ENCODE results near the gene ABCF2. TPM values are rescaled to one million over a fixed set of nuclear protein-coding genes. Genes with fewer than 3 reads are reported as not detected.

Gene ABCF2
- total RNA-seq, 4 donors from 2014 or later: 10.0 to 30.8 (median 27.8) TPM

DNA sequence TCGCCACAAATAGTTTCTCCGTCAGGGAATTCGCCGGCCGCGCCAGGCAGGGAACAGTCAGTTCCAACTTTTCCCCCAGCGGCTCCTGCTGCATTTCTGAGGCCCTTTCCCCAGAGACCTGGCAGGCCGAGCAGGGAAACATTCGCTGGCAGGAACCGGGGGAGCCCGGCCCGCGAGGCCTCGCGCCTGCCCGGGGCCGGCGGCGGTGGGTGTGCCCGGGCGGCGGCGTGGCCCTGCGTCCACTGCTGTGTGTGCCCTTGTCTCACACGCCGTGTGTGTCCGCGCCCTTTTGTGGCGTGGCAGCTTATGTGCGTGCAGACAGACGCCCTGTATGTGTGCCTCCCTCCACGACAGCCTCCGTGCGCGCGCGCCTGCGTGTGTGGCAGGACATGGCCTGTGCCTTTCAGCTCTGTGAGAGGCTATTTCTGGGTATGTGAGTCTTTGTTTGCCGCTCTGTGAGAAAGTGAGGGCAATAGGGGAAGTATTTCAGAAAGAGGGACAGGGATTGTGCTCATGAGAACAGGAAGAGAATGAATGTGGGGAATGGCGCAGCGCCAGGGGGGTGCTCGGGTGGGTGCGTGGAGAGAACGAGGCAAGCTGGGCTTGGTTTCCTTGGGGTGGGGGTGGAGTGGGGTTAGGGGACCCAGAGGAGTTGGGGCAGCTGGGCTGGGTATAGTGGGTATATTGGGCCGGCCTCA, 22.2 kb upstream of the ABCF2 start:
- Histone ChIP-seq H3K27me3 (peaks cover 87% of the 10 kb centered on the region), H3K27ac (peak overlapping the region; percentile 85 to 96 (median 90)), H3K4me1 (peaks cover 29 to 78% (median 63%) of the 10 kb centered on the region in 4 donors), H3K9me3 (no peaks in the 10 kb centered on the region), H3K36me3 (no peaks in the 10 kb centered on the region), H3K4me3 (peak overlapping the region; percentile 9 to 53 (median 45))
- in situ Hi-C loops (cut with MboI; ENCODE audit: low pct_ligation_motif_present in 1 of 4, low pct_unique_long_range_greater_than_20kb in 1 of 4, low sequenced_read_pairs in 3 of 4): no loop called here
- TF ChIP-seq POLR2AphosphoS5 (IDR thresholded peaks at IDR 0.05): peak in 2 of 3 donors; percentile 16 to 35
- TF ChIP-seq EP300 (IDR thresholded peaks at IDR 0.05; ENCODE audit: low read depth): no peak
- TF ChIP-seq, protein P1, sequence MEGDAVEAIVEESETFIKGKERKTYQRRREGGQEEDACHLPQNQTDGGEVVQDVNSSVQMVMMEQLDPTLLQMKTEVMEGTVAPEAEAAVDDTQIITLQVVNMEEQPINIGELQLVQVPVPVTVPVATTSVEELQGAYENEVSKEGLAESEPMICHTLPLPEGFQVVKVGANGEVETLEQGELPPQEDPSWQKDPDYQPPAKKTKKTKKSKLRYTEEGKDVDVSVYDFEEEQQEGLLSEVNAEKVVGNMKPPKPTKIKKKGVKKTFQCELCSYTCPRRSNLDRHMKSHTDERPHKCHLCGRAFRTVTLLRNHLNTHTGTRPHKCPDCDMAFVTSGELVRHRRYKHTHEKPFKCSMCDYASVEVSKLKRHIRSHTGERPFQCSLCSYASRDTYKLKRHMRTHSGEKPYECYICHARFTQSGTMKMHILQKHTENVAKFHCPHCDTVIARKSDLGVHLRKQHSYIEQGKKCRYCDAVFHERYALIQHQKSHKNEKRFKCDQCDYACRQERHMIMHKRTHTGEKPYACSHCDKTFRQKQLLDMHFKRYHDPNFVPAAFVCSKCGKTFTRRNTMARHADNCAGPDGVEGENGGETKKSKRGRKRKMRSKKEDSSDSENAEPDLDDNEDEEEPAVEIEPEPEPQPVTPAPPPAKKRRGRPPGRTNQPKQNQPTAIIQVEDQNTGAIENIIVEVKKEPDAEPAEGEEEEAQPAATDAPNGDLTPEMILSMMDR (IDR thresholded peaks at IDR 0.05): no peak
- TF ChIP-seq POLR2A (IDR thresholded peaks at IDR 0.05): no peak
- peak; percentile 54 for DNase-seq
- 5 to 16% methylated on average over 6 to 39 of the region's 45 CpGs for WGBS, 2 donors (ENCODE audit: low coverage in 1 of 2)
- intact Hi-C loops (cut with DNase I; ENCODE audit: low total_unique reads): loop anchor here (5.0 kb wide), 1 partner anchor 53 kb away; no protein-coding TSS in a partner anchor

DNA sequence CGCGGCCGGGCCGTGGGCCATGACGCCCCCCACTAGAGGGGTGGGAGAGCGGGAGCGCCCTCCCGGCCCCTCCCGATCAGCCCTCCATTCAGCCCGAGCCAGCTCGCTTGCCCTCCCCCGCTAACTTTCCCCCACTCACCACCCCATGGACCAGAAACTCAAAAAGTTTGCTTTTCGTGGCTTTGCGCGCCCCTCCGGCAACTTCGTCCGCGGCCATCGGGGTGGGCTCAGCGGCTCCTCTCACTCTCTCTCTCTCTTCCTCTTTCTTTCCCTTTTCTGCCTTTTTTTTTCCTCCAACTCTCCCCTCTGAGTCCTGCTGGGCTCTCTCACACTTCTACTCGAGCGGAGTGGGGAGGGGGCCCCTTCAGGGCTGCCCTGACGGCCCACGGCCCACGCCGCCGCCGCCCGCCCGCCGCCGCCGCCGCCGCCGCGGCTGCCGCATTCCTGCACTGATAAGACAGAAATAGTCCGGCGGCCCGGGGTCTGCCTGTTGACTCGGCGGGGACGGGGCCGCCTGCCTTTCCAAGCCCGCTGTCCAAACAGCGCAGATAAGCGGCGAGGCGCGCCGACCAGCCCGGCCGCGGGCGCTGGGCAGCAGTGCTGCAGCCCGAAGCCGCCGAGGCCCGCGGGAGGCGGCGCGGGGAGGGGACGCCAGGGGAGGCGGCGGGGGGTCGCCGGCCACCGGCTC, 21.5 kb upstream of the ABCF2 start, which contains the start of gene SMARCD3:
TSS of gene SMARCD3 (minus strand) at position 349 of the 688 bp plus-strand sequence. CDS start at position 217, 132 bp downstream.
- WGBS, 2 donors (ENCODE audit: low coverage in 1 of 2): 0 to 1% methylated on average over 6 to 38 of the region's 71 CpGs
- in situ Hi-C loops (cut with MboI; ENCODE audit: low pct_ligation_motif_present in 1 of 4, low pct_unique_long_range_greater_than_20kb in 1 of 4, low sequenced_read_pairs in 3 of 4) (no loop called here), intact Hi-C loops (cut with DNase I; ENCODE audit: low total_unique reads) (loop anchor here (5.0 kb wide), 1 partner anchor 54 kb away; no protein-coding TSS in a partner anchor)
- Histone ChIP-seq H3K4me3 (peak within 1 kb of the TSS; percentile 44 to 56 (median 50)), H3K4me1 (peaks cover 31 to 84% (median 65%) of the 10 kb centered on the region in 4 donors), H3K36me3 (no peaks in the 10 kb centered on the region), H3K27ac (peak within 1 kb of the TSS; percentile 85 to 96 (median 90)), H3K9me3 (no peaks in the 10 kb centered on the region), H3K27me3 (peaks cover 87% of the 10 kb centered on the region)
- peak; percentile 54 for DNase-seq
- TF ChIP-seq, protein P1 (IDR thresholded peaks at IDR 0.05): no peak
- TF ChIP-seq POLR2A (IDR thresholded peaks at IDR 0.05) (no peak), POLR2AphosphoS5 (IDR thresholded peaks at IDR 0.05) (no peak), EP300 (IDR thresholded peaks at IDR 0.05; ENCODE audit: low read depth) (no peak)

DNA sequence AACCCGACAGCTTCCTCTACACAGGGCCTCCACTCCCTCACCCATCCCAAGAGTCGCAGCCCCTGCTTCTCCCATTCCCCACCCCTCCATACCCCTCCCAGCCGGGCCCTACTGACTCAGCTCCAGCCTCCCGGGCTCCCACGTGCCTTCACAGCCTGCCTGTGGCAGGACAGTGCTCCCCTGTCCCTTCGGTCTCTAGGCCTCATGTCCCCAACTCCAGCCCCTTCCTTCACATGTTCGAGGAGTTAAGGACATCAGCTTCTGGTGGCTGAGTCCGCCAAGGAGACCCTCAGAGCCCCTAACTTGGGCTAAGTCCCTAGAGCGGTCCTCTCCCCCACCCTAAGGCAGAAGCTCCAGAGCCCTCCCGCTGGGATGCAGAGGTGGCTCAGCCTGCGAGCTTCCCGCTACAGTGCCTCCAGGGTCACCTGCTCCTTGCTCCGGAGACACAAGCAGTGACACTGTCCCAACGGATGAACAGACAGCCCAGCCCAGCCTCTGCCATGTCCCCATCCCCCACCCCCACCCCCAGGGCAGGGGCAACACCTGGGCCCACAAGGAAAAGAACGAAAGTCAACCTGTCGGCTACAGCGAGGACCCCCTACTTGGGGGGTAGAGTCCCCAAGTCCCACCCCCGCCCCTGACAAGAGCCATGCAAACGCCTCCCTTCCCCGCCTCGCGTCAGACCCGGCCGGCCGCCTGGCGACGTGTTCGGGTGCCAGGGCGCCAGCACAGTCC, 20.8 kb upstream of the ABCF2 start:
- Histone ChIP-seq H3K36me3 (no peaks in the 10 kb centered on the region), H3K27ac (peak overlapping the region; percentile 85 to 96 (median 90)), H3K4me1 (peaks cover 26 to 83% (median 65%) of the 10 kb centered on the region in 4 donors), H3K9me3 (no peaks in the 10 kb centered on the region), H3K27me3 (peaks cover 81% of the 10 kb centered on the region), H3K4me3 (peak overlapping the region; percentile 44 to 56 (median 50))
- in situ Hi-C loops (cut with MboI; ENCODE audit: low pct_ligation_motif_present in 1 of 4, low pct_unique_long_range_greater_than_20kb in 1 of 4, low sequenced_read_pairs in 3 of 4): no loop called here
- DNase-seq: no peak
- intact Hi-C loops (cut with DNase I; ENCODE audit: low total_unique reads): loop anchor here (5.0 kb wide), 1 partner anchor 55 kb away; no protein-coding TSS in a partner anchor
- TF ChIP-seq, protein P1 (IDR thresholded peaks at IDR 0.05): no peak
- TF ChIP-seq EP300 (IDR thresholded peaks at IDR 0.05; ENCODE audit: low read depth) (no peak), POLR2A (IDR thresholded peaks at IDR 0.05) (no peak), POLR2AphosphoS5 (IDR thresholded peaks at IDR 0.05) (no peak)
- 13% methylated on average over 21 of the region's 29 CpGs; no CpG with 5 or more reads in 1 of the 2 donors for WGBS, 2 donors (ENCODE audit: low coverage in 1 of 2)
